Keratinocyte (primary cell): ENCODE data around the gene CMTR1. TPM values are rescaled to one million over a fixed set of nuclear protein-coding genes. Genes with fewer than 3 reads are reported as not detected.
A peak's percentile ranks its signal among the peaks of the same experiment; 100 is the strongest.

Experiments used
- DNase-seq: peaks from one replicate; pipeline ENCODE4 v3.0.0-alpha.2; 2011; ENCODE audit warnings: low read depth, missing footprints, low spot score
- FAIRE-seq: peaks from 2 replicates; lab custom pipeline; 2011; peaks lifted over from hg19 to GRCh38; lab: Jason Lieb, UNC
- H2AFZ ChIP-seq: 2 replicates; pipeline ENCODE4 v1.6.0; 2012; ENCODE audit warnings: low read length, control low read depth, inconsistent platforms; ENCODE audit not compliant: control insufficient read depth
- H3K27ac ChIP-seq: 2 replicates; pipeline ENCODE4 v1.5.1; 2011; ENCODE audit warnings: low read length; ENCODE audit not compliant: control insufficient read depth, insufficient read depth
- H3K27me3 ChIP-seq: 3 replicates; pipeline ENCODE4 v1.6.0; 2011; ENCODE audit warnings: low read length; ENCODE audit not compliant: control insufficient read depth, insufficient read depth; ENCODE audit errors: extremely low read depth
- H3K36me3 ChIP-seq, 2 experiments: 2 replicates in 1 of 2; 3 replicates in 1 of 2; pipeline ENCODE4 v1.5.1; 2011; ENCODE audit warnings: low read length in 2 of 2, mild to moderate bottlenecking in 1 of 2; ENCODE audit not compliant: control insufficient read depth in 2 of 2, insufficient read depth in 2 of 2; ENCODE audit errors: extremely low read depth in 1 of 2
- H3K4me1 ChIP-seq: 3 replicates; pipeline ENCODE4 v1.5.1; 2011; ENCODE audit warnings: low read length; ENCODE audit not compliant: control insufficient read depth, insufficient read depth; ENCODE audit errors: extremely low read depth
- H3K4me2 ChIP-seq: 3 replicates; pipeline ENCODE4 v1.6.0; 2011; ENCODE audit warnings: low read depth, low read length; ENCODE audit not compliant: control insufficient read depth, insufficient read depth; ENCODE audit errors: extremely low read depth
- H3K4me3 ChIP-seq, 3 experiments: fragments of 200-600 bp in 1 of 3; sonication (generic) in 1 of 3; 2 replicates in 2 of 3; 3 replicates in 1 of 3; pipeline ENCODE4 v1.5.1; 2011 to 2016; ENCODE audit warnings: low read length in 3 of 3, mild to moderate bottlenecking in 3 of 3, control low read depth in 2 of 3, inconsistent platforms in 1 of 3, low read depth in 1 of 3, mixed read lengths in 1 of 3, mixed run types in 1 of 3, moderate library complexity in 1 of 3; ENCODE audit not compliant: control insufficient read depth in 2 of 3, insufficient read depth in 2 of 3; ENCODE audit errors: extremely low read depth in 1 of 3
- H3K79me2 ChIP-seq: 2 replicates; pipeline ENCODE4 v1.6.0; 2012; ENCODE audit warnings: low read length; ENCODE audit not compliant: control insufficient read depth, insufficient read depth
- H3K9ac ChIP-seq: 3 replicates; pipeline ENCODE4 v1.6.0; 2011; ENCODE audit warnings: low read length; ENCODE audit not compliant: control insufficient read depth, insufficient read depth; ENCODE audit errors: extremely low read depth
- H3K9me1 ChIP-seq: 3 replicates; pipeline ENCODE4 v1.6.0; 2011; ENCODE audit warnings: low read length; ENCODE audit not compliant: control insufficient read depth, insufficient read depth; ENCODE audit errors: extremely low read depth
- H3K9me3 ChIP-seq: 2 replicates; pipeline ENCODE4 v1.5.1; 2012; ENCODE audit warnings: low read depth, low read length; ENCODE audit not compliant: control insufficient read depth
- H4K20me1 ChIP-seq: 3 replicates; pipeline ENCODE4 v1.6.0; 2011; ENCODE audit warnings: low read length; ENCODE audit not compliant: control insufficient read depth, insufficient read depth; ENCODE audit errors: extremely low read depth
- CTCF ChIP-seq, 3 experiments: IDR thresholded peaks in 1 of 3; conservative IDR thresholded peaks in 1 of 3; optimal IDR thresholded peaks in 1 of 3; 2 replicates in 2 of 3; 3 replicates in 1 of 3; pipeline versions ENCODE3 to v1.5.1; 2011; ENCODE audit warnings: low read length in 3 of 3, mild to moderate bottlenecking in 3 of 3, moderate library complexity in 2 of 3, control low read depth in 1 of 3, inconsistent platforms in 1 of 3; ENCODE audit not compliant: insufficient read depth in 2 of 3; ENCODE audit errors: extremely low read depth in 1 of 3
- EZH2 ChIP-seq: IDR thresholded peaks from one replicate; pipeline ENCODE4 v1.6.1; 2012; ENCODE audit warnings: inconsistent platforms, mild to moderate bottlenecking, low read length, moderate library complexity
- dilution Hi-C: fragments of 300-500 bp; cut with MboI; formaldehyde crosslinking; loops from one replicate; pipeline ENCODE4 v1.7.0; 2020; ENCODE audit warnings: low sequenced_read_pairs; ENCODE audit not compliant: extremely low pct_ligation_motif_present
- polyA plus RNA-seq, 5 experiments: library from polyadenylated mRNA; depleted of rRNA in 3 of 5; stranded (reverse) in 3 of 5; stranded (forward) in 1 of 5; unstranded in 1 of 5; fragments of >200 nt; gene quantifications; 1 replicate in 1 of 5; 2 replicates in 3 of 5; 3 replicates in 1 of 5; pipeline versions ENCODE4 v1.2.1 to v1.2.3, GENCODE V29; 2011 to 2012; ENCODE audit warnings: missing spikeins in 2 of 5, low read depth in 1 of 5, low replicate concordance in 1 of 5

The CMTR1 gene
- polyA plus RNA-seq, 1 donor (not counting 4 experiments of a cell fraction or from before 2014, with no cell fraction given) = 24.6 TPM

DNA sequence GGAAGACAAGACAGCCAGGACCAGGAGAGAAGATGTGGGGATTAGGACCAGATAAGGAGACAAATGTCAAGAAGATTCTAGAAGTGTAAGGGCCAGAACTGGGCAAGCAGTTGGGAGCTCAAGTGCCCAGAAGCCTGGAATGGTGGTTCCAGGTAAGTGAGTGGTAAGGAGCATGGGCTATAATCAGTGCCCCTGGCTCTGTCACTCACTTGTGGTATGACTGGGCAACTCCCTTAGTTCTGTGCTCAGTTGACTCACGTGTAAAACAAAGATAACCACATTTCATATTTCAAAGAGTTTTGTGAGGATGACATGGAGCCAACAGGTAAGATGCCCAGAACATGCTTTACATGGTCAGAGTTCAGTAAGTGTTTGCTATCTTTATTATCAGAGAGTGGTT lies 55.5 kb downstream of the CMTR1 start:
- no peaks in the 10 kb centered on the region for H3K27me3 ChIP-seq
- DNase-seq = no peak
- H4K20me1 ChIP-seq = no peaks in the 10 kb centered on the region
- H3K4me3 ChIP-seq = no peak overlapping the region
- H3K9me3 ChIP-seq = no peaks in the 10 kb centered on the region
- H3K4me1 ChIP-seq = peaks cover 10% of the 10 kb centered on the region
- H3K79me2 ChIP-seq = no peaks in the 10 kb centered on the region
- no peak for TF ChIP-seq CTCF (optimal IDR thresholded peaks at IDR 0.05 in 1 of 3, IDR thresholded peaks at IDR 0.05 in 1 of 3, conservative IDR thresholded peaks at IDR 0.05 in 1 of 3; ENCODE audit: extremely low read depth in 1 of 3, insufficient read depth in 2 of 3, low read length in 3 of 3)
- no peak for TF ChIP-seq EZH2
- H3K9me1 ChIP-seq = no peaks in the 10 kb centered on the region
- no peak overlapping the region for H2AFZ ChIP-seq
- no peak overlapping the region for H3K9ac ChIP-seq
- no peak overlapping the region for H3K27ac ChIP-seq
- peaks cover 7 to 8% of the 10 kb centered on the region in 2 experiments for H3K36me3 ChIP-seq
- no peak overlapping the region for H3K4me2 ChIP-seq
- FAIRE-seq = peak; percentile 67
- dilution Hi-C loops = no loop called here

GRCh38 chr6:37489697-37490336 lies 56.8 kb downstream of the CMTR1 start:
- dilution Hi-C loops = no loop called here
- Histone ChIP-seq H3K9me3 (no peaks in the 10 kb centered on the region), H2AFZ (no peak overlapping the region), H4K20me1 (no peaks in the 10 kb centered on the region), H3K4me3 (no peak overlapping the region), H3K4me2 (no peak overlapping the region), H3K4me1 (peaks cover 4% of the 10 kb centered on the region), H3K27me3 (no peaks in the 10 kb centered on the region), H3K79me2 (no peaks in the 10 kb centered on the region), H3K9ac (no peak overlapping the region), H3K9me1 (no peaks in the 10 kb centered on the region), H3K27ac (no peak overlapping the region), H3K36me3 (peaks cover 2 to 4% of the 10 kb centered on the region in 2 experiments)
- FAIRE-seq (no peak), DNase-seq (no peak)
- TF ChIP-seq CTCF (optimal IDR thresholded peaks at IDR 0.05 in 1 of 3, IDR thresholded peaks at IDR 0.05 in 1 of 3, conservative IDR thresholded peaks at IDR 0.05 in 1 of 3; ENCODE audit: extremely low read depth in 1 of 3, insufficient read depth in 2 of 3, low read length in 3 of 3) = peak in 1 of 3 experiments; percentile 21
- TF ChIP-seq EZH2 = no peak
